B cell (primary cell): Measurements from ENCODE around the gene ARHGAP12. TPM values are rescaled to one million over a fixed set of nuclear protein-coding genes. Genes with fewer than 3 reads are reported as not detected.

ENCODE experiments used
- ATAC-seq: fragments of 200-7000 bp; cut with Tn5 transposase; one replicate; pipeline ENCODE4 v1.10.0; 2021; ENCODE audit warnings: low read depth, mild to moderate bottlenecking, moderate number of reproducible peaks, moderate library complexity
- CTCF ChIA-PET: fragments of 350-600 bp; sonication (Branson Sonifier 250); formaldehyde crosslinking; loops from one replicate; lab custom pipeline; 2021; ENCODE audit warnings: antibody characterized with exemption, inconsistent platforms; lab: Charles Lee
- POLR2A ChIA-PET: fragments of 350-600 bp; sonication (Branson Sonifier 250); formaldehyde crosslinking; loops from one replicate; lab custom pipeline; 2021; ENCODE audit warnings: antibody characterized with exemption; lab: Charles Lee
- DNase-seq: peaks from one replicate; pipeline ENCODE4 v3.0.0; 2013
- H2AFZ ChIP-seq: 2 replicates; pipeline ENCODE4 v1.6.1; 2012; ENCODE audit warnings: mild to moderate bottlenecking, low read depth, low read length; ENCODE audit not compliant: insufficient read depth, poor library complexity, severe bottlenecking
- H3K27ac ChIP-seq, 2 donors: 1 replicate in 1 of 2; 2 replicates in 1 of 2; pipeline ENCODE4 v1.5.1; 2012 to 2013; ENCODE audit warnings: low read length in 2 of 2, mild to moderate bottlenecking in 2 of 2, moderate library complexity in 1 of 2
- H3K27me3 ChIP-seq, 4 experiments: fragments of 200-600 bp in 1 of 4; sonication (generic) in 1 of 4; replicated peaks in 1 of 4; 1 replicate in 2 of 4; 2 replicates in 2 of 4; pipeline versions ENCODE4 v1.6.1 to v1.7.0; 2013 to 2016; ENCODE audit warnings: low read length in 3 of 4, mild to moderate bottlenecking in 2 of 4, mixed read lengths in 1 of 4, moderate library complexity in 1 of 4; ENCODE audit not compliant: insufficient read depth in 4 of 4, control insufficient read depth in 3 of 4; ENCODE audit errors: control extremely low read depth in 1 of 4
- H3K36me3 ChIP-seq, 2 experiments: replicated peaks in 1 of 2; 1 replicate in 1 of 2; 2 replicates in 1 of 2; pipeline versions ENCODE4 v1.6.1 to v1.7.1; 2013; ENCODE audit warnings: low read length in 1 of 2; ENCODE audit not compliant: insufficient read depth in 2 of 2, control insufficient read depth in 1 of 2; ENCODE audit errors: control extremely low read depth in 1 of 2, extremely low read depth in 1 of 2
- H3K4me1 ChIP-seq, 2 donors: fragments of 200-600 bp in 1 of 2; sonication (generic) in 1 of 2; 1 replicate in 1 of 2; 2 replicates in 1 of 2; pipeline versions ENCODE4 v1.5.1 to v1.6.1; 2013 to 2017; ENCODE audit warnings: low read length in 2 of 2; ENCODE audit not compliant: control insufficient read depth in 2 of 2, insufficient read depth in 2 of 2
- H3K4me2 ChIP-seq: replicated peaks from 2 replicates; pipeline ENCODE3; 2012; ENCODE audit warnings: mild to moderate bottlenecking, low read depth, low read length; ENCODE audit not compliant: poor library complexity, severe bottlenecking
- H3K4me3 ChIP-seq, 5 experiments: fragments of 200-600 bp in 1 of 5; sonication (generic) in 1 of 5; 1 replicate in 3 of 5; 2 replicates in 2 of 5; pipeline versions ENCODE4 v1.5.1 to v1.7.0; 2011 to 2016; ENCODE audit warnings: low read length in 4 of 5, mild to moderate bottlenecking in 4 of 5, low read depth in 2 of 5, control low read depth in 1 of 5, moderate library complexity in 1 of 5; ENCODE audit not compliant: insufficient read depth in 1 of 5; ENCODE audit errors: control extremely low read depth in 1 of 5, extremely low read depth in 1 of 5
- H3K79me2 ChIP-seq: fragments of 200-600 bp; sonication (generic); one replicate; pipeline ENCODE4 v1.6.0; 2016; ENCODE audit warnings: low read length; ENCODE audit not compliant: control insufficient read depth, insufficient read depth
- H3K9ac ChIP-seq: fragments of 200-600 bp; sonication (generic); 2 replicates; pipeline ENCODE4 v1.6.1; 2017; ENCODE audit warnings: mild to moderate bottlenecking, low read length, moderate library complexity
- H3K9me3 ChIP-seq, 3 donors: one replicate each; pipeline versions ENCODE4 v1.6.1 to v1.7.1; 2013; ENCODE audit warnings: low read length in 2 of 3; ENCODE audit not compliant: control insufficient read depth in 2 of 3, insufficient read depth in 1 of 3; ENCODE audit errors: control extremely low read depth in 1 of 3
- H4K20me1 ChIP-seq: 2 replicates; pipeline ENCODE4 v1.6.0; 2012; ENCODE audit warnings: mild to moderate bottlenecking, low read length; ENCODE audit not compliant: insufficient read depth, control insufficient read depth, poor library complexity, severe bottlenecking
- H3K27ac Mint-ChIP-seq: one replicate; pipeline ENCODE4 v1.8.0; 2021; ENCODE audit warnings: mixed read lengths
- H3K27me3 Mint-ChIP-seq: one replicate; pipeline ENCODE4 v1.8.0; 2021; ENCODE audit warnings: mixed read lengths
- H3K4me1 Mint-ChIP-seq: one replicate; pipeline ENCODE4 v1.8.0; 2021; ENCODE audit warnings: mixed read lengths
- H3K4me3 Mint-ChIP-seq: one replicate; pipeline ENCODE4 v1.8.0; 2021; ENCODE audit warnings: mixed read lengths
- H3K9me3 Mint-ChIP-seq: one replicate; pipeline ENCODE4 v1.8.0; 2022; ENCODE audit warnings: mixed read lengths; ENCODE audit not compliant: insufficient read depth
- CTCF ChIP-seq: fragments of 200-600 bp; IDR thresholded peaks from one replicate; pipeline ENCODE4 v1.8.0; 2022; ENCODE audit warnings: antibody characterized with exemption, mild to moderate bottlenecking
- EZH2 ChIP-seq: IDR thresholded peaks from 2 replicates; pipeline ENCODE4 v1.6.1; 2012; ENCODE audit warnings: borderline replicate concordance, low read depth, mild to moderate bottlenecking, moderate library complexity, low read length; ENCODE audit not compliant: insufficient read depth, poor library complexity, severe bottlenecking
- WGBS: methylation state at CpG from one replicate; pipeline ENCODE4 v1.1.5; 2013; ENCODE audit warnings: missing lambda C conversion rate; ENCODE audit not compliant: insufficient coverage; 5-methylcytosine and 5-hydroxymethylcytosine counted together
- intact Hi-C: fragments of 100-400 bp; cut with micrococcal nuclease; formaldehyde crosslinking; loops from one replicate; pipeline ENCODE4 v1.10.0; 2022
- polyA plus RNA-seq: library from polyadenylated mRNA; depleted of rRNA; stranded (reverse); fragments of >200 nt; gene quantifications from 2 replicates; pipeline ENCODE4 v1.2.3, GENCODE V29; 2012
- total RNA-seq, 2 donors: library from RNA; stranded (reverse); fragments of 120-200 nt in 1 of 2; gene quantifications; 1 replicate in 1 of 2; 2 replicates in 1 of 2; pipeline versions ENCODE4 v1.2.3 to v1.2.4, GENCODE V29; 2013 to 2022

ARHGAP12 gene
- total and polyA plus RNA-seq, 2 donors (not counting 1 experiment from before 2014, with no cell fraction given) = 12.3 to 45.3 TPM

- WGBS = no CpG with 5 or more reads among the region's 2 CpGs
- Mint-ChIP-seq H3K9me3 (no peaks in the 10 kb centered on the region), H3K4me1 (peaks cover 48% of the 10 kb centered on the region), H3K27me3 (no peaks in the 10 kb centered on the region), H3K27ac (no peak overlapping the region), H3K4me3 (no peak overlapping the region)
- peaks cover 100% of the 10 kb centered on the region for H3K79me2 ChIP-seq
- intact Hi-C loops = no loop called here
- TF ChIP-seq EZH2 (no peak), CTCF (no peak)
- no peak overlapping the region for H3K27ac ChIP-seq
- no peak overlapping the region for H3K9ac ChIP-seq
- H2AFZ ChIP-seq = no peak overlapping the region
- ATAC-seq (no peak), DNase-seq (no peak)
- H3K27me3 ChIP-seq = no peaks in the 10 kb centered on the region
- H3K4me2 ChIP-seq = peak overlapping the region; percentile 21
- H4K20me1 ChIP-seq = peaks cover 74% of the 10 kb centered on the region
- CTCF ChIA-PET = no interaction called here
- H3K36me3 ChIP-seq = no peaks in the 10 kb centered on the region
- H3K4me3 ChIP-seq = no peak overlapping the region
- POLR2A ChIA-PET = interaction anchor here (0.7 kb wide), 1 partner anchor 9 kb away, joined by 3 read pairs; no protein-coding TSS in a partner anchor
- H3K4me1 ChIP-seq = peaks cover 26 to 31% of the 10 kb centered on the region in 2 donors
- peaks cover 0 to 4% (median 2%) of the 10 kb centered on the region in 3 donors for H3K9me3 ChIP-seq
These were observed 9.8 kb downstream of the ARHGAP12 start for GRCh38 chr10:31918671-31919409.

- POLR2A ChIA-PET = no interaction called here
- no peak for DNase-seq
- Histone ChIP-seq H3K9me3 (peaks cover 0 to 1% (median 0%) of the 10 kb centered on the region in 3 donors), H4K20me1 (peaks cover 79% of the 10 kb centered on the region), H3K36me3 (peaks cover 0 to 2% of the 10 kb centered on the region in 2 experiments), H3K4me1 (peaks cover 21 to 23% of the 10 kb centered on the region in 2 donors), H3K27ac (no peak overlapping the region), H3K4me3 (no peak overlapping the region), H3K9ac (no peak overlapping the region), H3K79me2 (peaks cover 97% of the 10 kb centered on the region), H3K4me2 (no peak overlapping the region), H2AFZ (no peak overlapping the region), H3K27me3 (no peaks in the 10 kb centered on the region)
- TF ChIP-seq CTCF = no peak
- no peaks in the 10 kb centered on the region for H3K27me3 Mint-ChIP-seq
- no CpG with 5 or more reads among the region's 2 CpGs for WGBS
- CTCF ChIA-PET = interaction anchor here (0.7 kb wide), 1 partner anchor 1268 kb away, joined by 3 read pairs; no protein-coding TSS in a partner anchor
- no peak overlapping the region for H3K4me3 Mint-ChIP-seq
- peaks cover 63% of the 10 kb centered on the region for H3K4me1 Mint-ChIP-seq
- H3K27ac Mint-ChIP-seq = no peak overlapping the region
- H3K9me3 Mint-ChIP-seq = no peaks in the 10 kb centered on the region
- no peak for ATAC-seq
- intact Hi-C loops = no loop called here
These were observed 14.3 kb downstream of the ARHGAP12 start for GRCh38 chr10:31914370-31914769.
